ENCODE measurements around the gene UACA.
"Not testable (repeated sequence)": the region's sequence is repeated elsewhere in the genome, so short reads cannot be mapped to it uniquely, and the experiment has no call there.

The UACA gene

DNA sequence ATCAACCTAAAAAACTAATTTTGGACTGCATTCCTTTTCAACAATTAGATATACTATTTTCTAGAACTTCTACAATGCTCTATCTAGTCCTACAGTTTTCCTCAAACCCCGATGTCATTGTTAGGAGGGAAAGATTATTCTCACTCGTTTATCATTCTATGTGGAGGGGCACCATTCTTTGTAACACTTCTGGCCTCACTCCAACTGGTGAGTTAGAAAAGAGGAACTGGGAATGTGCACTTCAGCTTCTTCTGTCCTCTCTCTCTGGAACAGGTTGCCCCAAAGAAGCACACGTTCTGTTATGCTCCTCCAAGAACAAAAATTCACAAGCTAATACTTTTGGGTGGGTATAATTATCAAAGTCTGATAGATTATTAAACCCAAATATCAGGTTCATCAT, 137.9 kb downstream of the UACA start:
- no peak for DNase-seq (ENCODE audit: low read depth in 2 of 2)

DNA sequence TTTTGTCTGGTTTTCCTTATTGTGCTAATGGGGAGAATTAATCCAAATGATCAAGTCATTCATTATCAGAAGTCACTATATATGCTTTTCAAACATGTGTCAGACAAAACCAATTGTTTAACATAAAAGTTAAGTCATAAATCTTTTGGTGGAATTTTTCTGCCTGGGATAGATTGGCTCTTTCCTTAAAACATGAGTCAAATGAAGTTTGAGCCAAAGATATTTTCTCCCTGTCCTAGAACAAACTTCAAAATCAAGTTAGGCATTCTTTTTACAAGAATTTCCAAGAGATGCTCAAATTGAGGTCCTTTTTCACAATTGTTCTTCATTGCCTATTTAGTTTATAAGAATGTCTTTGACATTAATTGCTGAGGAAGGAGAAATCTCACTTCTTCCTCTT, 138.3 kb downstream of the UACA start:
- DNase-seq (ENCODE audit: low read depth in 2 of 2): no peak

DNA sequence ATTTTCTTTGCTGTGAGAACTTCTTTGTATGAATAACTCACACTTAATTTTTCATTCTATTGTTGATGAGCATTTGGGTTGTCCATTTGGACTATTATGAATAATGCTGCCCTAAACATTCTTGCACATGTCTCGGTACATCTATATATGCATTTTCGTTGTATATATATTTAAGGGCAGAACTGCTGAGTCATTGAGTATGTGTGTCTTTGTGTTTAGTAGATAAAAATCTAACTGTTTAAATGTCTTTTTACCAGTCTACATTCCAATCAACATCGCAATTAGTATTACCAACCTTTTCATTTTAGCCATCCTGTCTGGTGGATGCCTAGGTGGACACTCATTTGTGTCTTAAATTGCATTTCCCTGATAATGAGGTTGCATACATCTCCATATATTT, 144.4 kb downstream of the UACA start:
- no peak for DNase-seq (ENCODE audit: low read depth in 2 of 2)

DNA sequence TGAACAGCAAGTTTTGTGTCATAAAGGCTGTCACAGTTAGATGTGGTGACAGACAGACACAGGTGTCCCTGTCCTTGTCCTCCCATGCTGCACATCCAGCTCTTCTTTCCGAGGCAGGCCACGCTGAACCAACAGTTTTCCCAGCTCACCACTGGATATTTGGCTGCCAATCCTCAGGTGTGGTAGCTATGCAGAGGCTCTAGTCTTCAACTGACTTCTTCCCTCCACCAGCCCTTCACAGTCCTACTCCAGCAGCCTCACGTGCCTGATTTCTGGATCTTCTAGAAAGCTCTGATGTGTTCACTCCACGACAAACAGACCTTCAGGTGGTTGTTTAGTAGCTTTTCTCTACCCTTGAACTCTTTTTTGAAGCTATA, 145.5 kb downstream of the UACA start:
- no peak for DNase-seq (ENCODE audit: low read depth in 2 of 2)

DNA sequence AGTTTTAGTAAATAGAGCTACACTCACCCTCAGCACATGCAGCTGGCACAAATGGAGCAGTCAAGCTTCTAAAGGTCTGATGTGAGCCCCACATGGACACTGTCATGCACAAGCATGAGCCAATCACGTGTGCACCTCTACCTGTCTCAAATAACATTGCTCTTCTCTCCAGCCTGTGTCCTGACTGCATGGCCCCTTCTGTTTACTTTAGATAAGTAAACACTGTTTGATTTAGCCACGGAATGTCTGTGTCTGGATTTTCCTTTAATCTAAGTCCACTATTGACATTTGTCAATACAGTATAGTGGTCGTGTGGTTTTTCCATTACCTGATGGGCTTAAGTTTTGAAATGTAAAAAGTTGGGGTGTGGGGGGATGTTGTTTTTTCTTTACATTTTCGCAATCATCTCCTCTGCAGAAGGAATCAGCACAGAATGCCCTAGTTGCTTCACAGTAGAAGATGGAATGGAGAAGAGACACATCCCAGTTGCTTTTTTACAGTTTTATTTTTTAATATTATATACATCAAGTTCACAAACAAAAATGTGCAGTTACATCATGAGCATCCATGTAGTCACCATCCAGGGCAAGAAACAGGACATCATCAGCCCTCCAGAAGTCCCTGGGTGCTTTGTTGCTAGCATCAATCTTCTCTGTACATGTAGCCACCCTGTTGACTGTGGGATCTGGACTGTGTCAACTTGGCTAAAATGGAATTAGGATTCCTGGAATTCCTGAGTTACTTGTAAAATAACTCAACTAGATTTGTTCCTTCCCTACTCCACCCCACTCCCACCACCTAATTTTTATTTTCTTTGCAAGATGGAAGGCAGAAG, 146.1 kb downstream of the UACA start:
- DNase-seq (ENCODE audit: low read depth in 2 of 2): no peak

DNA sequence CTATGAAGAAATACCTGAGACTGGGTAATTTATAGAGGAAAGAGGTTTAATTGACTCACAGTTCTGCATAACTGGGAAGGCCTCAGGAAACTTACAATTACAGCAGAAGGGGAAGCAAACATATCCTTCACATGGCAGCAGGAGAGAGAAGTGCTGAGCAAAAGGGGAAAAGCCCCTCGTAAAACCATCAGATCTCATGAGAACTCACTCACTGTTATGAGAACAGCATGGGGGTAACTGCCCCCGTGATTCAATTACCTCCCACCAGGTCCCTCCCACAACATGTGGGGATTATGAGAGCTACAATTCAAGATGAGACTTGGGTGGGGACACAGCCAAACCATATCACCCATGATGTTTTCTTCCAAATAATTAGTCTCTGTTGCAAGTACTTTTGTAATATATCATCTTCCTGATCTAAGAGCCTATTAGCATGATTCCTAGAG, 147.0 kb downstream of the UACA start:
- DNase-seq (ENCODE audit: low read depth in 2 of 2): not testable (repeated sequence)

DNA sequence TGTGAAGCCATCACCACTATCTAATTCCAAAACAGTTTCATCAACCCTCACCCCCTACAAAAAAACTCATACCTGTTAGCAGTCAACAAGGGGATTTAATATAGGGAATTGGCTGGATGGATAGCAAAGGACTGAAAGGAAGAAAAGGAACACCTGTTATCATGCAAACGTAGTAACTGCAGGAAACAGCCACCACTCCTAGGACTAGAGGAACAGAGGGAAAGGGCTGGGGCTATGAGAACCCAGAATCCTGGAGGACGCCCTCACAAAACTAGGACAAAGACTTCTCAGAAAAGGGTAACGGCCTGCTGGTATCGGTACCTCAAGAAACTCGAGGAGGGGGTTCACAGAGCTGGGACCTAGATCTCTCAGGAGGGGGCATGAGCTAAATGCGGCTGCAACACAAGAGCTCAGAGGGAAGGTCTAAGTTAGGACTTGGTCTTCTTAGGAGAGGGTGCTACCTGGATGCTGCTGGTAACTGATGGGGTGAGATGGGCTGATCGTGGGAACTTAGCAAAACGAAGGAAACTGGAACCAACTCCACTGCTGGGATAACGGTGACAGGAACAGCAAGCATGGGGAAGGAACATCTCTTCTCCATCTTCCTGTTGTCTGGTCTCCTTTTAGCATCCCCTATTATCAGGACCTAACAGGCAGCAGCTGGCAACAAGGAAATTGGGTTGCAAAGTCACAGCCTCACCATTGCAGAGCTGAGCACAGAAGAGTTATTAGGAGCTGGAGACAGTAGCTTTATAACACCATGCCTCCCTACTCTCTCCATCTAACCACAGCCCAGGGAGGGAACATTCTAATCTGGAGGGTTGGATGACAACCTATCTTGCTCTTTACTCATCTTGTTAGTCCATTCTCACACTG, 147.7 kb downstream of the UACA start:
- no peak for DNase-seq (ENCODE audit: low read depth in 2 of 2)

DNA sequence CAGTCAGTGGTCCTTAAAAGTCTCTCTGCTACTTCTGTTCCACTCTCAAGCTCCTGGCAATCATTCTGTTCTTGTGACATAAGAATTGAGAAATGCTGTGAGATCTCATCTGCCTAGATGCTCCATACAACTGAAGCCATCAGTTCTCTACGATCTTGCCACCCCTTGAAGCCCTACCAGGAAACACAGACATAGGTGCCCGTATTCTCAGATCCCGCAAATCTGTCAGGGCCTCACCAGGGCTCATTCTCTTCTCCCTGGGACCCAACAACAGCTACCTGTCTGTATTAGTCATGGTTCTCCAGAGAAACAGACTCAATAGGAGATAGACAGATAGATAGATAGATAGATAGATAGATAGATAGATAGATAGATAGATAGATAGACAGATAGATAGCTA, 149.1 kb downstream of the UACA start:
- no peak for DNase-seq (ENCODE audit: low read depth in 2 of 2)

DNA sequence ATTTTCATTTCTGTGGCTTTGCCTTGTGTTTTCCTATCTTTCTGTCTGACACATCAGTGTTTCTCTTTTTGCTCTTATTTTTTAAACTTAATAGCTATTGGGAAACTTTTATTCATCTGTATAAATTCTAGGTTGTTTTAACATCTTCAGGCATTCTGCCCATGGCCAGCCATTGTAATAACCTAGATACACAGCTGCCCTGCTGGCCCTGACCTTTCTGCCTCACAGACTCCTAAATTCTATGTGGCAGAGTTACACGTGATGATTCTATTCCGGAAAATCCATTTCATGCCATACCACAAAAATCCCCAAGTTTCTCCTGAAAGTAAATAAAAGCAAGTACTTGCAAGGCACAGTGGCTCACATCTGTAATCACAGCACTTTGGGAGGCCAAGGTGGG, 150.1 kb downstream of the UACA start:
- DNase-seq (ENCODE audit: low read depth in 2 of 2): no peak

DNA sequence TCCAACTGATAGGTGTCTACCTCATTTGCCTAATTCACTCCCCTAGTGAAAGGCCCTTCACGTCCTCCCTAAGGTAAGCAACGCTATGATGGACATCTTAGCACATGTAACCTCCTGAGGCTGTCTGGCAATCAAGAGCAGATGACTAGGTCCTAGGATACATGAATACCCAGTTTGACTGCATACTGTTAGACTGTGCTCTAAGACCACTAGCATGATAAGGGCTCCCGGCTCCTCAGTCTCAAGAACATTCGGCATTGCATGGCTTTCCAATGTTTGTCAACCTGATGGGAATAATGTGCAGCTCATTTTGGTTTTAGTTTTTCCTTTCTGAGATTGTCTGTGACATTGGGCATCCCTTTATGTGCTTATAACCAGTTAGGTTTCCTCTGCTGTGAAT, 152.1 kb downstream of the UACA start:
- DNase-seq (ENCODE audit: low read depth in 2 of 2): no peak

DNA sequence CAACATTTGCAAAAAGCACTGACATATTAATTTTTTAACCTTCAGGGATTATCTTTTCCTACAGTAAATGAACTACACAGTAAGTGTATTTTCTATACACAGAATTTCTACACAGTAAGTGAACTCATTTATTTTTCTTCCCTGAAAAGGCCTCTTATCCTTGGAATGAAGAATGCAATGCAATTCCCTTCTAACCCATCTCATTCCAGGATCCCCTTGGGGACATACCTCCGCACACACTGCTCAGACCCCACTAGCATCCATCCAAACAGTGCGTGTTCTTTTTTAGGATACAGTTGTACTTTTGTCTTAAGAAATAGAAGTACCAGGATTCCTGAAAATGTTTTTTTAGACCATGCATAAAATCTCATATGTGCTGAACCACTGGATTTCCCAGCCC, 152.8 kb downstream of the UACA start:
- DNase-seq (ENCODE audit: low read depth in 2 of 2): no peak

DNA sequence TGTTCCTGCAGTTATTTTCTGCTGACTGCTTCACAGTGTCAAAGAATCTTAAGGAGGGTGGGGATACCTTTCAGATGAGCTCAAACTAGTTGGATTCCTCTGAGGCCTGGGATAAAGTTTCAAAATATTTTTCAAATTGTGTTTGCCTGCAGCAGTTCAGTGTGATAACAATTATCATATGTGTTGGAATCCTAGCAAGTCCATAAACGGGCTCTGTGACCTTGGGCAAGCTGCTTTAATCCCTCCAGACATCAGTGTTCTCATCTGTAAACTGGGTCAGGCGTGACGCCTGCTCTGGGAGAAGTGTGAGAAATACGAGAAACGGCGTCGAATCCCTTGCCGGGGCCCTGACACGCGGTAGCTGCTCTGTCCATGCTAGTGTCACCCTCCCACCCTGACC, 153.5 kb downstream of the UACA start:
- DNase-seq (ENCODE audit: low read depth in 2 of 2): no peak

DNA sequence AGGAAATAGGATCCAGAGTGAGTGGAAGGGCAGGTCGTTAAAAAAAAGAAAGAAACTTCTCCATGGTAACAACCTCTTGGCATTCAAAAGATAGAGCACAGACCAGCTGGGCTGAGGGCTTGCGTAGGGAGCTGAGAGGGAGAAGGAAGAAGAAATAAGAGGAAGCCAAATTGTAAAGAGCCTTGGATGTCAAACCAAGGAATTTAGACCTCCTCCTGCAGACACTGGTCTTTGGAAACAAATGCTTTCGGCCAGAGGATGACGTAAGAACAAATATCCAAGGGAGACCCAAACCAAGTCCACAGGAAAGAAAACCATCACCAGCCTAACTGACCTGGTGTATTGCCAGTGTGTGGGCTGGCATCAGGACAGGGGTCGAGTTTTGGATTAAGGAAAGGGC, 155.2 kb downstream of the UACA start:
- no peak for DNase-seq (ENCODE audit: low read depth in 2 of 2)

DNA sequence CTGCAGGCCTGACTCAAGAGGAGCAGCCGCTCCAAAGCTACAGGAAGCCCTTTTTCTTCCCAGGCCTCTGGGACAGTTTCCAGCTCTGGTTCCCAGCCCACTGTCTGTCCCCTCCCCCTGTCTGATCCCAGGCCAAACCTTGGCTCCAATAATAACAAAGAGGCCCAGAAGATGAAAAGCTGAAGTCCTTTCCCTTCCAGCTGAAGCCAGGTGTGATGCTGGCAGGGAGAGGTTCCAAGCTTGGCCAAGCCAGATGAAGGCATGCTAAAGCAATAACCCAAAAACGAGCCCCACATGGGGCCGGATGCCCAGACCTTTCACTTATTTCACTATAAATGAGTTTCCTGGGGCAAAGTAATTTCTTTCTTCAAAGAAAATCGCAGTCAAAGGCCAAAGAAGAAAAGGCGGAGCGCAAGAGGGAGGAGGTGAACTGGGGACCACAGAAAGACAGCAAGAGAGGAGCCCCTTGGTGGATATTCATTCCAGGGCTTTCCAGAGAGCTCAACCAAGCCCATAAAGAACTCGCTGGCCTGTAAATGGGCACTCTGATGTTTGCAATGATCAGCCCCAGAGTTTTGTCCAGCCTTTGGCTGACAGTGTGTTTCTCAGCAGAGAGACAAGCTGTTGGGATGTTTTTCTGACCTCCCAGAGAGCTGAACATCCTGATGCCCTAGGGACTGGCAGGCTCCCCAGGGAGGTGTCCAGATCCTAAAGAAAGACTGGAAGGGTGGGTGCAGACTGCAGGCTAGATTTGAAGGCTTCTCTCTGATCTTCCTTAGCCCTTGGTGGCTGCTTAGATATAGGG, 157.6 kb downstream of the UACA start:
- DNase-seq (ENCODE audit: low read depth in 2 of 2): no peak

DNA sequence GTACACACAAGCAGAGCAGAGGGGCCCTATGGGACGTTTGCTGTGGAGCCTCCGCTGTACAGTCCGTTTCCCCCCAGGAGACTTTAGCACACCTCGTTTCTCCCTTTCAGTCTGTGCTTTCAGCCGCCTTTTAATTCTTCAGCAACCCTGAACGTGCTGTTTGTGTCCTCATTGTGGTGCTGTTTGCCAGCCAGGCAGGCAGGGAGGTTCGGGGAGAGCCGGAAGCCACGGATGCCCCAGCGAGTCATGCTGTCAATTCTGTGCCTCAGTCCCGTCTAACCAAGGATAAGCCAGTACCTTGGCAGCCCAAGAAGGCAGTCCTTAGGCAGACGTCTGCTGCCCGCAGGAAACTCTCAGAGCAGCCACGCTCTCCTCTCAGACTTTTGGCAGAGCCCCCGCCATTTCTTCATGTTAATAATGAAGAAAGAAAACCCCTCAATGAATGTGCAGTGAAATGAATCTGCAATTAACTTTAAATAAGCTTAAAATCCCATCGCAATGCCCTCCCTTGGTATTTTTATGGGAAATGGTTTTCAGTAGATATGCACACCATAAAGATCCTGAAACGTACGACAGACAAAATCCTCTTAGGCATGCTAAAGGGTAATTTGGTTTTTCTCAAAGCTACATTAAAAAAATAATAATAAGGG, 158.6 kb downstream of the UACA start:
- no peak for DNase-seq (ENCODE audit: low read depth in 2 of 2)
